GM06990 (cell line): ENCODE data around the gene KAT2B.
"Not testable (repeated sequence)": the region's sequence is repeated elsewhere in the genome, so short reads cannot be mapped to it uniquely, and the experiment has no call there.

ENCODE experiments used
- DNase-seq: peaks from one replicate; pipeline ENCODE4 v3.0.0-alpha.2; 2011; ENCODE audit not compliant: insufficient read length; ENCODE audit errors: extremely low read depth
- H3K27me3 ChIP-seq: replicated peaks from 2 replicates; pipeline ENCODE4 v1.6.0; 2011; ENCODE audit warnings: low read length; ENCODE audit not compliant: control insufficient read depth, insufficient read depth
- H3K36me3 ChIP-seq: 2 replicates; pipeline ENCODE4 v1.5.1; 2011; ENCODE audit warnings: low read length; ENCODE audit not compliant: control insufficient read depth, insufficient read depth
- H3K4me3 ChIP-seq: replicated peaks from 2 replicates; pipeline ENCODE4 v1.5.1; 2011; ENCODE audit warnings: low read depth, mild to moderate bottlenecking, control low read depth, low read length
- CTCF ChIP-seq: IDR thresholded peaks from 2 replicates; pipeline ENCODE4 v1.5.1; 2011; ENCODE audit warnings: low read length, control low read depth, mild to moderate bottlenecking, inconsistent platforms; ENCODE audit not compliant: insufficient read depth, poor library complexity, severe bottlenecking

KAT2B gene

GRCh38 chr3:20043396-20043795, 3.1 kb downstream of the KAT2B start:
- no peak for DNase-seq
- H3K27me3 ChIP-seq: no peaks in the 10 kb centered on the region
- H3K4me3 ChIP-seq: peak overlapping the region; percentile 8; the same call in 1 of the 2 replicates
- no peaks in the 10 kb centered on the region for H3K36me3 ChIP-seq
- TF ChIP-seq CTCF: no peak

DNA sequence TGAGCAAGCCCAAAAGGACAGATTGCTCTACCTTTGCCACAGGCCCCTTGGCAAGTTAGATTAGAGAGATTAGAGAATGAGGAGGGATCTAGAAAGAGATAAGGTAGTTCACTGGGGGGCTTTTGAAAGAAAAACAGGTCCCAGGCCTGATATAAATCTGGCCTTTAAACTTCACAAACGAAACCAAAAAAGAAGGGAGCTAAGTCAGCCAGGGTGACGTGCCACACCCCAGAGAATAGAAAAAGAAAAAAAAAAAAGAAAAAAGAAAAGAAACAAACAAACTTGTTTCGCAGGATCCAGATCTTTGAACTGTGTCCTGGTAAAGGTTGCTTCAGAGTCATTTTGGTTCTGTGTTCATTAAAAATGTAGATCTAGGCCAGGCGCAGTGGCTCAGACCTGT, 3.6 kb downstream of the KAT2B start:
- DNase-seq: no peak
- no peak for TF ChIP-seq CTCF
- Histone ChIP-seq H3K4me3 (no peak overlapping the region; the same call in 1 of the 2 replicates), H3K27me3 (no peaks in the 10 kb centered on the region), H3K36me3 (no peaks in the 10 kb centered on the region)

DNA sequence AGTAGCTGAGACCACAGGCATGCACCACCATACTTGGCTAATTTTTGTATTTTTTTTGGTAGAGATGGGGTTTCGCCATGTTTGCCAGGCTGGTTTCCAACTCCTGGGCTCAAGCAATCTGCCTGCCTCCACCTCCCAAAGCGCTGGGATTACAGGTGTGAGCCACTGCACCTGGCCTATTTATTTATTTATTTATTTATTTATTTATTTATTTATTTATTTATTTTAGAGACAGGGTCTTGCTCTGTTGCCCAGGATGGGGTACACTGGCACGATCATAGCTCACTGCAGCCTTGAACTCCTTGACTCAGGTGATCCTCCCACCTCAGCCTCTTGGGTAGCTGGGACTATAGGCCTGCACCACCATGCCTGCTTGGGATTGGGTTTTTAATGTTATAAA, 4.9 kb downstream of the KAT2B start:
- H3K27me3 ChIP-seq, H3K4me3 ChIP-seq, H3K36me3 ChIP-seq, DNase-seq: not testable (repeated sequence)

DNA sequence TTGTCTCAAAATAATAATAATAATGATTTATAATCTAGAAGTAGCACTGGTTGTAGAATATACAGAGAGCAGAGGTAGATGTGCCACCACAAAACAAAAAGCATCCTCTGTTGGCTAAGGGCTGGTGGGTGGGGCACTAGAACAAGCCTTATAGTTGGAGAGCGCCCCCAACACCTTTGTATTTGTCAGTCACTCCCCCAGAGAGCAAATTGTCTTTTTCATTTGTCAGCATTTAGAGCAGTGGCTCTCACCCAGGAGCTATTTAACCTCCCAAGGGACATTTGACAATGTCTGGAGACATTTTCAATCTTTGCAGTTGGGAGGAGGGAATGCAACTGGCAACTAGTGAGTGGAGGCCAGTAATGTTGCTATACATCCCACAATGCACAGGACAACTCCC, 6.3 kb downstream of the KAT2B start:
- no peaks in the 10 kb centered on the region for H3K27me3 ChIP-seq
- no peak overlapping the region for H3K4me3 ChIP-seq
- DNase-seq: no peak
- TF ChIP-seq CTCF: no peak
- H3K36me3 ChIP-seq: no peaks in the 10 kb centered on the region

GRCh38 chr3:20047341-20047779, 7.1 kb downstream of the KAT2B start:
- TF ChIP-seq CTCF: no peak
- DNase-seq: no peak
- Histone ChIP-seq H3K36me3 (no peaks in the 10 kb centered on the region), H3K4me3 (no peak overlapping the region), H3K27me3 (no peaks in the 10 kb centered on the region)

DNA sequence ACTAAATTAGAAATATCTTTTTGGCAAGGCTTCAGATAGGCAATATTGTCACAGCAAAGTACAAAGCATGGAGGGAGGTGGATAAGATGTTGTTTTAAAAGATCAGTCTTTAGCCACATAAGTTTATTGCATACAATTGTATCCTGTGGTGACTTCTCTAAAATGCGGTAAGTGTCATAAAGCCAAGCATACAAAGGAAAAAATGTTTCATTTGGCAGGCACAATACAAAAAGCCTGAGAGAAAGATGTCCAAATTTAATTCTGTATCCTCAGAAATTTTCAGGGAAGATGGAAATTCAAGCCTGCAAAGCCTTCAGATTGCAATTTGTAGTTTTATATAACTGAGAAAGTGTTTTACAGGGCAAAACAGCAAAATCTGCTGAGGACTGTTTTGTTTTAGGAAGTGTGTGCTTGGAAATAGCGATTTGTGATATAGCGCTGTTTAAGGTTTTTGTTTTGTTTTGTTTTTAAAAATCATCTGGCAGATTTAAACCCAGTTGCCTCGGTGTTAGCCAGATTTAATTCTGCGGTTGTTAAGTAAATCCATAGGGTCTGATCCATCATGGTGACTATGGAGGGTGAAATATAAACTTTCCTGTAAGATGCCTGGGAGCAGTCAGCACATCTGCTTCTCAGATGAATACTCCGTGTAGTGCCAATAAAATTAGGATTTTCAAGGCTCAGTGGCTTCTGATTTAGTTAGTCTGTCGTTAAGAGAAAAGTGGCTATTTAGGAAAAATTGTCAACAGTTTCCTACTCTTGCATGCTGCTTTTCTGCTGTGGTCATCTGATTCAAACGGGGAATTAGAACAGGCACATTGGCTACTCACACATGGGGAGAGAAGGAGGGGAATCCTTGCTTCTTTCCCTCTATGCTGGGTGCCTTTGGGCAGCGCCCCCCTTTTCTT, 8.0 kb downstream of the KAT2B start:
- no peak for DNase-seq
- peak overlapping the region; percentile 21 for H3K4me3 ChIP-seq

More for the DNA sequence above, 8.0 kb downstream of the KAT2B start:
- no peaks in the 10 kb centered on the region for H3K27me3 ChIP-seq
- no peaks in the 10 kb centered on the region for H3K36me3 ChIP-seq
- TF ChIP-seq CTCF: no peak
